BLaER1 (cell line): ENCODE data around the gene HOXA11.

Experiments
- H3K27ac ChIP-seq: shearing (Covaris generic); formaldehyde crosslinking; 2 replicates; pipeline ENCODE4 v1.8.1; 2022
- H3K27me3 ChIP-seq: shearing (Covaris generic); formaldehyde crosslinking; 2 replicates; pipeline ENCODE4 v1.8.1; 2022
- H3K36me3 ChIP-seq: shearing (Covaris generic); formaldehyde crosslinking; 2 replicates; pipeline ENCODE4 v1.8.1; 2022
- H3K4me1 ChIP-seq: shearing (Covaris generic); formaldehyde crosslinking; 2 replicates; pipeline ENCODE4 v1.8.1; 2022
- H3K4me2 ChIP-seq: shearing (Covaris generic); formaldehyde crosslinking; 2 replicates; pipeline ENCODE4 v1.8.1; 2022
- H3K4me3 ChIP-seq: shearing (Covaris generic); formaldehyde crosslinking; 2 replicates; pipeline ENCODE4 v1.8.1; 2022
- H3K9ac ChIP-seq: shearing (Covaris generic); formaldehyde crosslinking; 2 replicates; pipeline ENCODE4 v1.8.1; 2022
- H3K9me3 ChIP-seq: shearing (Covaris generic); formaldehyde crosslinking; 2 replicates; pipeline ENCODE4 v1.8.1; 2022
- H4K20me1 ChIP-seq: shearing (Covaris generic); formaldehyde crosslinking; 2 replicates; pipeline ENCODE4 v1.8.1; 2022
- Cebpa-rat ChIP-seq: shearing (Covaris generic); IDR thresholded peaks from 2 replicates; pipeline ENCODE4 v1.8.1; 2022

HOXA11 gene

DNA sequence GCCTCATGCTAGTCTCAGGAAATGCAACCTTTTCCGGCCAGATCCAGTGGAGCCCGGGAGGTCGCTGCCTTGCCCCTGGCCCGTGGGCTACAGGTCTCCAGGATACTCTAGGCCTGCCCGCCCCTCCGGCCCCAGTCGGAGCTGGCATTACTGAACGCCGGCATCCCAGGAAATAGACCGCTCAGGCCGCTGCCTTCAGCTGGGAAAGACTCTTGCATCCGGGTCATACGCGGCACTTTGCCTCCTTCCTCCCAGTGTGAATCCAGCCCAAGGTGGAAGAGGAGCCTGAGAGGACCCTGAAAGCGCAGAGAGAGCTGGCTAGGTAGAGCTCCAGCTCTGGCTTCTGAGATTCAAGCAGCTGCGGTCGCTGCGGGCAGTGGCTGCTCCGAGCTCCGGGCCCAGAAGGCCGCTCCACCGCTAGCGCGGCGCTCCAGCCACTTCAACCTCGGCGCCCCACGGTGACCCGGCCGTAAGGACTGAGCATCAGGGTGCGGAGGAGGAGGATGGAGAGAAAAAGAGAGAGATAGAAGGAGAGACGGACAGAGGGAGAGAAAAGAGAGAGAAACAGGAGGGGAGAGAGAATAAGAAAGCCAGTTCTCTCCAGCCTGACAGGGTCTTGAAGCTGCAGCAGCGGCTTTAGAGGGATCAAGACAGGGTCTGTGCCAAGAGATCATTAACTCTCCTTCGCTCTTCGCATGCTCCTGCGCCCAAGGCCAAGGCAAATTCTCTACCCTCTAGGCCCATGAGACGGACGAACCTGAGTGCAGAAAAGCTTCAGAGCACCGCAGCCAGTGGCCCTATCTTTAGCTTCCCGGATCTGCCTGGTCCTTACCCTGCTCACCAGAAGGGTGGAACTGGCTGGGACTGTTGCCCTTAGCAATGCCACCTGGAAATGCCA, 9.2 kb downstream of the HOXA11 start:
- no peak overlapping the region for H3K9ac ChIP-seq
- H3K27me3 ChIP-seq, result peaks cover 100% of the 10 kb centered on the region
- H3K4me3 ChIP-seq, result no peak overlapping the region
- H3K36me3 ChIP-seq, result no peaks in the 10 kb centered on the region
- no peak overlapping the region for H3K4me2 ChIP-seq
- H4K20me1 ChIP-seq, result peaks cover 93% of the 10 kb centered on the region
- H3K4me1 ChIP-seq, result no peaks in the 10 kb centered on the region
- peaks cover 48% of the 10 kb centered on the region for H3K9me3 ChIP-seq
- no peak overlapping the region for H3K27ac ChIP-seq
- no peak for TF ChIP-seq Cebpa-rat

DNA sequence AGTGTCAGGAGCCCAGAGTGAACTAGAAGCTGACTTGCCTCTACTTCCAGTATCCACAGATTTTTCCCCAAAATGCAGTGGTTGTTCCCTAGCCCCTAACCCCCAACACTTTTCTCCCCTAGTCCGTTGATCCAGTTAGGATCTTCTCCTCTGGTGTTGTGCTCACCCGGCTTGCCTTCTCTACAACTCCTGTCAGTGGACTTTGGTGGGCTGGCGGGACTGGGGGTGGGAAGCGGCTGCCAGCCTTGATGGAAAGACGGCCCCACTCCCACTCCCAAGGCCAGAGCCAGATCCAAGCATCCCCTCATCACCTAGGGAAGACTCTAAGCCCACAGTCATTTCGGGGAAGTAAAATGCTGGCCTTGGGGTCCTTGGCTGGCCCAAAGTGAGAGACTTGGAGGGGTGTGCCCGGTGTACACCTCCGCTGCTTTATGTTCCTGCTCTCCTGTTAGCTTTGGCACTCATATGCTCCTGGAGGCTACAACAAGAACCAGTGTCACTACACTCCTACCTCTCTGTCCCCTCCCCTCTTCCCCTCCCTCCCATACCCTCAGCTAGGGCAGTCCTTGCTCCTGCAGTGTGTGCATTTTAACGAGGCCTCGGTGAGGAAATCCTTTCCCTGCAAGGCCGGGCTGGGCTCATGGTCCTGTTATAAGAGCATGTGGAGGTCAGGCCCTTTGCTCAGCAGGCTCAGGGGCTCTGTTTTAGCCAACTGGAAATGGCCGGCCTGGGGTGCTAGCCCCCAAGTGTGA, 10.0 kb downstream of the HOXA11 start:
- Histone ChIP-seq H3K9ac (no peak overlapping the region), H3K27ac (no peak overlapping the region), H3K4me3 (no peak overlapping the region), H3K4me2 (no peak overlapping the region), H4K20me1 (peaks cover 95% of the 10 kb centered on the region), H3K36me3 (no peaks in the 10 kb centered on the region), H3K4me1 (no peaks in the 10 kb centered on the region), H3K27me3 (peaks cover 100% of the 10 kb centered on the region), H3K9me3 (peaks cover 42% of the 10 kb centered on the region)
- no peak for TF ChIP-seq Cebpa-rat

DNA sequence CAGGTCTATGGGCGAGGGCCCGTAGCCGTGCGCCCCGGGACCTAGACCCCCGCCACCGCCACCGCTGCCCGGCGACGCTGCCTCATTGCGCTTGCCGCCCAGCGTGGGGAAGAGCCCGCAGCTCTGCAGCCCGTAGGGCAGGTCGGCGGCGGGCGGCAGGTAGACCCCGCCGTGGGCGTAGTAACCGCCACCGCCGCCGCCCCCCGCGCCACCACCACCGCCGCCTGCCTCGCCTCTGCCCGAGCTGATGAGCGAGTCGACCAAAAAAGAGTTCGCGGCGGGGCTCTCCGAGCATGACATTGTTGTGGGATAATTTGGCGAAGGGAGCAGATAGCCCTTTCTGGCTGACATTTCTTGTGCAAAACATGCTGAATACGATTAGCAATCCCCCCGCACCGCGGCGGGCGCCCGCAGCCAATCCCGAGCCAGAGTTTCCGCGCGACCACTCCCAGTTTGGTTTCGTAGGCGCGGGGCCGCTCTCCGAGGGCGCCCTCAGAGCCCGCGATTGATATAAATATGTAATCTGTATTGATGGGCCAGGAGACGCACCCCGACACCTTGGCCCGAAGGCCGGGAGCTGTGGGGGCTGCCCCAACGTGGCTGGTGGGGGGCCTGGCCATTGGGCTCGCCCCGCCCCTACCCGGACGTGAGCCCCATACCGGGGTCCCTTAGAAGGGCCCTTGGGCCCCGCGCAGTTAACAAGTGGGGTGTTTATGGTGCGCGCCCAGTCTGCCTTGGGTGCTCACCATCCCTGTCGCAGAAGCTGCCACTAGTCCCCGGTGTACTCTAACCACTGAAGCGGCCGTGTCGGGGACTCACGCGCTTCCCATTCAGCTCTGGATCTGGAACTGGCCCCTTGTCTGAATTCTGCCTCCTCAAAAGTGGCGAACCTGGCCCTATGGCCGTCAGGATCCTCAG, 10.8 kb downstream of the HOXA11 start, which contains the start of gene HOXA10:
Gene HOXA10, minus strand, starts transcription at position 365 of the 918 bp plus-strand sequence. Its CDS starts 14 bp downstream, at position 351.
- H3K4me1 ChIP-seq, result no peaks in the 10 kb centered on the region
- peaks cover 36% of the 10 kb centered on the region for H3K9me3 ChIP-seq
- H3K36me3 ChIP-seq, result no peaks in the 10 kb centered on the region
- H3K4me2 ChIP-seq, result peak within 1 kb of the TSS; percentile 32; the same call in 1 of the 2 replicates
- H3K9ac ChIP-seq, result no peak within 1 kb of the TSS
- TF ChIP-seq Cebpa-rat, result no peak
- peaks cover 100% of the 10 kb centered on the region for H3K27me3 ChIP-seq
- H3K4me3 ChIP-seq, result peak within 1 kb of the TSS; percentile 51
- no peak within 1 kb of the TSS for H3K27ac ChIP-seq
- H4K20me1 ChIP-seq, result peaks cover 99% of the 10 kb centered on the region

DNA sequence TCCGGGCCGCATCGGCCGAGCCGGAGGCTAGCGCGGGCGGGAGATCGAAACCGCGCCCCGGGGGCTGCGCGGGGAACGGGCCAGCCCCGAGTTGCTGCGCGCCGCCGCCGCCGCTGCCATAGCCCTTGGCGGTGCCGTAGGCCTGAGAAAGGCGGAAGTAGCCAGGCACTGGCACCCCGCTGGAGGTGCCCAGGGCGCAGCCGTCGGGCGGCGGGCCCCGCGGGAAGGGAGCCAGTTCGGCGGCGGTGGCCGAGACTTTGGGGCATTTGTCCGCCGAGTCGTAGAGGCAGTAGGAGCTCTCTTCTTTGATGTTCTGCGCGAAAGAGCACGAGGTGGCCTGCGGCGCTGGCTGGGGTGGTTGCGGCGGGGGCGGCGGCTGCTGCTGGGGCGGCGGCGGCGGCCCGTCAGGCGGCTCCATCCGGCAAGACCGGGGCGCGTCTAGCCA, 11.5 kb downstream of the HOXA11 start:
- Histone ChIP-seq H3K4me1 (no peaks in the 10 kb centered on the region), H3K9ac (no peak overlapping the region), H4K20me1 (peaks cover 100% of the 10 kb centered on the region), H3K27me3 (peaks cover 100% of the 10 kb centered on the region), H3K27ac (no peak overlapping the region), H3K36me3 (no peaks in the 10 kb centered on the region), H3K4me2 (peak overlapping the region; percentile 32; the same call in 1 of the 2 replicates), H3K9me3 (peaks cover 36% of the 10 kb centered on the region), H3K4me3 (peak overlapping the region; percentile 51)
- no peak for TF ChIP-seq Cebpa-rat

DNA sequence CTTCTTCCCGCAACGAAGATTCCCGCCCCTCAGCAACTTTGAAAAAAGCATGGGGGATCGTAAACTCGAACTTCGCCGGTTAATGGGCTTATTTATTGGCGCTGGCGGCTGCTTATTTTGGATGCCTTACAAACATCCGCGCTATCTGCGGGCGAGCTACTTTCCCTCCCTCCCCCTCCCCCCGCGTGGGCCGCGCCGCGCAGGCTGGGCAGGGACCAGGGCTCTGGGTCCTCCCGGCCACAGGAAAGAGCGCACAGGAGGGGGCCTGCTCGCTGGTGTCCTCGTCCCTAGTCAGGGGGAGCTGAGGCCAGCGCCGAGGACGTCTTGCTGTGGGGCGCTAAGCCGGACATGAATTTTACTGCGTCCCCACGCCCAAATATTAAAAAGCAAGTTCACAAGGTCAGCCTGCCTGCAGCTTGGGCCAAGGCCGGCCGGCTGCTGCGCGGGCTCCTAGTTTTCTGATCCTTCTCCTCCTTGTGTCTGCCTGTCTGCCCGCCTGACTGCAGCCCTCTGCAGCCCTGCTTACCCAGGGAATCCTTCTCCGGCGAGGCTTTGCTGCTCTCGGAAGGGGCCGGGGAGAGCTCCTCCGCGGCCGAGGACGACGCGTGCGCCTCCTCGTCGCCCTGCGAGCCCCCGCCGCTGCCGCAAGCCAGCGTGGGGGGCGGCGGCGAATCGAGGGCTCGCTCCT, 12.1 kb downstream of the HOXA11 start:
- H3K4me3 ChIP-seq, result peak overlapping the region; percentile 51
- peaks cover 100% of the 10 kb centered on the region for H4K20me1 ChIP-seq
- no peak for TF ChIP-seq Cebpa-rat
- peaks cover 100% of the 10 kb centered on the region for H3K27me3 ChIP-seq
- peaks cover 36% of the 10 kb centered on the region for H3K9me3 ChIP-seq
- no peak overlapping the region for H3K27ac ChIP-seq
- H3K36me3 ChIP-seq, result no peaks in the 10 kb centered on the region
- H3K9ac ChIP-seq, result no peak overlapping the region
- H3K4me1 ChIP-seq, result no peaks in the 10 kb centered on the region
- peak overlapping the region; percentile 32; the same call in 1 of the 2 replicates for H3K4me2 ChIP-seq

DNA sequence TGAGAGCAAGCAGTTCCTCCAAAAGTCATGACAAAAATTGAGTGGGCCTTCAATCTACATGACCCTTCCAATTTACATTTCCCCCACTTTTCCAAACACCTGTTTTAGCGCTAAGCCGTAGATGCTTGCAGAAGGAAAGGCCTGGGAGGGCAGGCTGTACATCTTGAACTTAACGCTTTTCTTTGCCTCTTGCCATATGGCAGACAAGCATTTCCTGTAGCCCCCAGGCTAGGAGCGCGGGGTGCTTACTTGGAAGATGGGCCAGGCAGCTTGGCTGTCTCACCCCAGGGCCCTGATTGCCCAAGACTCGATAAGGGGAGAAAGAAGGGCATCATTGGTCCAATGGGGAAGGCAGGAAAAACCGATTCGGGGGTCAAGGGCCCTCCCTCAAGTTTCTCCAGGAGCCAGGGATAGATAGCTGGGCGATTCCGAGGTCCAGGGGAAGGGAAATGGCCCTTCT, 12.7 kb downstream of the HOXA11 start:
- Histone ChIP-seq H3K27me3 (peaks cover 100% of the 10 kb centered on the region), H3K36me3 (no peaks in the 10 kb centered on the region), H3K4me1 (no peaks in the 10 kb centered on the region), H3K9ac (no peak overlapping the region), H3K4me2 (no peak overlapping the region), H4K20me1 (peaks cover 100% of the 10 kb centered on the region), H3K27ac (no peak overlapping the region), H3K4me3 (no peak overlapping the region), H3K9me3 (peaks cover 36% of the 10 kb centered on the region)
- no peak for TF ChIP-seq Cebpa-rat

DNA sequence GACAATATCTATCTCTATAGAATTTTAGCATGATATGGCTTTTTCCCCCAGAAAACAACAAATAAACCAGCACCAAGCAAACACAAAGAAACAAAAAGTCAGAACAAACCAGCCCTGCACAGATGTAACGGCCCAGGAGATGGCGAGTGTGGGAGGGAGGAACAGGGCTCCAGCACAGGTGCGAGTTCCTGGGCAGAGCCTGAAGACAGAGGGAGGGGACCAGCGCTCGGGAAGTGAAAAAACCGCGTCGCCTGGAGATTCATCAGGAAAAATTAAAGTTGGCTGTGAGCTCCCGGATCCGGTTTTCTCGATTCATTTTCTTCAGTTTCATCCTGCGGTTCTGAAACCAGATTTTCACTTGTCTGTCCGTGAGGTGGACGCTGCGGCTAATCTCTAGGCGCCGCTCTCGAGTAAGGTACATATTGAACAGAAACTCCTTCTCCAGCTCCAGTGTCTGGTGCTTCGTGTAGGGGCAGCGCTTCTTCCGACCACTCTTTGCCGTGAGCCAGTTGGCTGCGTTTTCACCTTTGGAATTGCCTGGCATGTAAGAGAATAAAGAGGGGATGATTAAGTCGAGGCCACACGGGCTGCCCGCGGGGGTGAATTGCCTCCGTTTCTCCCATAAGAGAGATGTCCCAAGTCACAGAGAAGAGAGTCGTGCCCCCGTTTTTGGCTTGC, 13.3 kb downstream of the HOXA11 start:
- Histone ChIP-seq H3K4me3 (no peak overlapping the region), H3K4me2 (no peak overlapping the region), H3K9me3 (peaks cover 36% of the 10 kb centered on the region), H4K20me1 (peaks cover 100% of the 10 kb centered on the region), H3K36me3 (no peaks in the 10 kb centered on the region), H3K9ac (no peak overlapping the region), H3K27ac (no peak overlapping the region), H3K4me1 (no peaks in the 10 kb centered on the region), H3K27me3 (peaks cover 100% of the 10 kb centered on the region)
- TF ChIP-seq Cebpa-rat, result no peak

DNA sequence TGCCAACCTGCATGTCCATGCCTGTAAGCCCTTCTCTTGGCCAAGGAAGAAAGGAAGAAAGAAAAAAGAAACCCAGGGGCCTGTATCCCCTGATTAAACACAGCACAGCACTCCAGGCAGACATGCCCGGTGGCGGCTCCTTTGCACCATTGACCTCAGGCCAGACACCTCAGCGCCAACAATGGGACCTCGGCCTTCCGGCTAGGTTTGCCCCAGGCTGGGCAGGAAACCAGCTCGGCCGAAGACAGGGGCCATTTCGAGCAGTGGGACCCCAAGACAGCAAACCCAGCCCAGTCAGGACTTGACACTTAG, 13.8 kb downstream of the HOXA11 start:
- peaks cover 100% of the 10 kb centered on the region for H4K20me1 ChIP-seq

More for the DNA sequence above, 13.8 kb downstream of the HOXA11 start:
- Histone ChIP-seq H3K9me3 (peaks cover 39% of the 10 kb centered on the region), H3K4me1 (no peaks in the 10 kb centered on the region), H3K4me3 (no peak overlapping the region), H3K4me2 (no peak overlapping the region), H3K27ac (no peak overlapping the region), H3K36me3 (no peaks in the 10 kb centered on the region), H3K27me3 (peaks cover 100% of the 10 kb centered on the region), H3K9ac (no peak overlapping the region)
- TF ChIP-seq Cebpa-rat, result no peak
